ENCODE measurements around the gene SLC9A3. TPM values are rescaled to one million over a fixed set of nuclear protein-coding genes. Genes with fewer than 3 reads are reported as not detected.

Gene SLC9A3
- total and polyA plus RNA-seq, 2 of the 13 experiments (the other 11 are each of a cell fraction or from before 2014, with no cell fraction given), result 1.5 to 1.8 TPM

- Histone ChIP-seq H2AFZ (ENCODE audit: low read length) (no peak overlapping the region), H4K20me1 (ENCODE audit: insufficient read depth, low read length) (no peaks in the 10 kb centered on the region), H3K27ac (ENCODE audit: extremely low read length, insufficient read depth, low read length) (no peak overlapping the region), H3K79me2 (ENCODE audit: insufficient read depth, low read length) (no peaks in the 10 kb centered on the region), H3K27me3 (ENCODE audit: control insufficient read depth in 1 of 2, insufficient read depth in 2 of 2, low read length in 2 of 2) (peaks cover 0 to 8% of the 10 kb centered on the region in 2 experiments; a peak in 2 of 5 replicates), H3K4me2 (ENCODE audit: low read depth, low read length) (no peak overlapping the region), H3K4me3 (replicated peaks in 1 of 3; ENCODE audit: insufficient read depth in 1 of 3, low read depth in 2 of 3, low read length in 3 of 3) (no peak overlapping the region), H3K4me1 (ENCODE audit: insufficient read depth, low read length) (peaks cover 7% of the 10 kb centered on the region), H3K9me3 (ENCODE audit: low read length) (no peaks in the 10 kb centered on the region), H3K9ac (ENCODE audit: insufficient read depth, low read depth, low read length) (no peak overlapping the region), H3K36me3 (replicated peaks in 1 of 2; ENCODE audit: control insufficient read depth in 1 of 2, insufficient read depth in 2 of 2, low read length in 2 of 2) (no peaks in the 10 kb centered on the region)
- in situ Hi-C loops (cut with HindIII; ENCODE audit: extremely low pct_ligation_motif_present, low pct_unique_long_range_greater_than_20kb), result loop anchor here (5.0 kb wide), 1 partner anchor 120 kb away; no protein-coding TSS in a partner anchor
- DNase-seq (ENCODE audit: low spot score), result no peak
- no TSS peak for BruUV-seq (replicated peaks)
- WGBS (ENCODE audit: low lambda C conversion rate), result 14% methylated on average over 1 of the region's 18 CpGs
- CTCF ChIA-PET (ENCODE audit: low intra/inter-chr PET ratio, low total read pairs), result interaction anchor here (1.4 kb wide), 1 partner anchor 120 kb away, joined by 3 read pairs; no protein-coding TSS in a partner anchor
- POLR2A ChIA-PET, result no interaction called here
- no peak for FAIRE-seq
- TF ChIP-seq, protein P1, sequence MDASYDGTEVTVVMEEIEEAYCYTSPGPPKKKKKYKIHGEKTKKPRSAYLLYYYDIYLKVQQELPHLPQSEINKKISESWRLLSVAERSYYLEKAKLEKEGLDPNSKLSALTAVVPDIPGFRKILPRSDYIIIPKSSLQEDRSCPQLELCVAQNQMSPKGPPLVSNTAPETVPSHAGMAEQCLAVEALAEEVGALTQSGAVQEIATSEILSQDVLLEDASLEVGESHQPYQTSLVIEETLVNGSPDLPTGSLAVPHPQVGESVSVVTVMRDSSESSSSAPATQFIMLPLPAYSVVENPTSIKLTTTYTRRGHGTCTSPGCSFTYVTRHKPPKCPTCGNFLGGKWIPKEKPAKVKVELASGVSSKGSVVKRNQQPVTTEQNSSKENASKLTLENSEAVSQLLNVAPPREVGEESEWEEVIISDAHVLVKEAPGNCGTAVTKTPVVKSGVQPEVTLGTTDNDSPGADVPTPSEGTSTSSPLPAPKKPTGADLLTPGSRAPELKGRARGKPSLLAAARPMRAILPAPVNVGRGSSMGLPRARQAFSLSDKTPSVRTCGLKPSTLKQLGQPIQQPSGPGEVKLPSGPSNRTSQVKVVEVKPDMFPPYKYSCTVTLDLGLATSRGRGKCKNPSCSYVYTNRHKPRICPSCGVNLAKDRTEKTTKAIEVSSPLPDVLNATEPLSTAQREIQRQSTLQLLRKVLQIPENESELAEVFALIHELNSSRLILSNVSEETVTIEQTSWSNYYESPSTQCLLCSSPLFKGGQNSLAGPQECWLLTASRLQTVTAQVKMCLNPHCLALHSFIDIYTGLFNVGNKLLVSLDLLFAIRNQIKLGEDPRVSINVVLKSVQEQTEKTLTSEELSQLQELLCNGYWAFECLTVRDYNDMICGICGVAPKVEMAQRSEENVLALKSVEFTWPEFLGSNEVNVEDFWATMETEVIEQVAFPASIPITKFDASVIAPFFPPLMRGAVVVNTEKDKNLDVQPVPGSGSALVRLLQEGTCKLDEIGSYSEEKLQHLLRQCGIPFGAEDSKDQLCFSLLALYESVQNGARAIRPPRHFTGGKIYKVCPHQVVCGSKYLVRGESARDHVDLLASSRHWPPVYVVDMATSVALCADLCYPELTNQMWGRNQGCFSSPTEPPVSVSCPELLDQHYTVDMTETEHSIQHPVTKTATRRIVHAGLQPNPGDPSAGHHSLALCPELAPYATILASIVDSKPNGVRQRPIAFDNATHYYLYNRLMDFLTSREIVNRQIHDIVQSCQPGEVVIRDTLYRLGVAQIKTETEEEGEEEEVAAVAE (CRISPR knock-in tag; IDR thresholded peaks at IDR 0.05; ENCODE audit: borderline replicate concordance), result no peak
- no peak for ATAC-seq
- intact Hi-C loops (cut with micrococcal nuclease; ENCODE audit: unreplicated experiment), result no loop called here
These were observed 86.9 kb downstream of the SLC9A3 start for GRCh38 chr5:437281-437771.

GRCh38 chr5:436641-436975 lies 87.6 kb downstream of the SLC9A3 start:
- ChIA-PET CTCF (ENCODE audit: low intra/inter-chr PET ratio, low total read pairs) (interaction anchor here (1.4 kb wide), 1 partner anchor 119 kb away, joined by 3 read pairs; no protein-coding TSS in a partner anchor), POLR2A (no interaction called here)
- 0% methylated on average over 1 of the region's 5 CpGs for WGBS (ENCODE audit: low lambda C conversion rate)
- FAIRE-seq (no peak), ATAC-seq (no peak), DNase-seq (ENCODE audit: low spot score) (no peak)
- no peak overlapping the region for H3K4me2 ChIP-seq (ENCODE audit: low read depth, low read length)
- in situ Hi-C loops (cut with HindIII; ENCODE audit: extremely low pct_ligation_motif_present, low pct_unique_long_range_greater_than_20kb), result loop anchor here (5.0 kb wide), 1 partner anchor 119 kb away; no protein-coding TSS in a partner anchor
- no peaks in the 10 kb centered on the region for H4K20me1 ChIP-seq (ENCODE audit: insufficient read depth, low read length)
- no peak overlapping the region for H3K4me3 ChIP-seq (replicated peaks in 1 of 3; ENCODE audit: insufficient read depth in 1 of 3, low read depth in 2 of 3, low read length in 3 of 3)
- no peaks in the 10 kb centered on the region for H3K79me2 ChIP-seq (ENCODE audit: insufficient read depth, low read length)
- no peaks in the 10 kb centered on the region; the same call in 1 of the 2 replicates for H3K4me1 ChIP-seq (ENCODE audit: insufficient read depth, low read length)
- no peak overlapping the region for H2AFZ ChIP-seq (ENCODE audit: low read length)
- no peak overlapping the region for H3K9ac ChIP-seq (ENCODE audit: insufficient read depth, low read depth, low read length)
- no peak overlapping the region for H3K27ac ChIP-seq (ENCODE audit: extremely low read length, insufficient read depth, low read length)
- no peaks in the 10 kb centered on the region for H3K36me3 ChIP-seq (replicated peaks in 1 of 2; ENCODE audit: control insufficient read depth in 1 of 2, insufficient read depth in 2 of 2, low read length in 2 of 2)
- H3K9me3 ChIP-seq (ENCODE audit: low read length), result no peaks in the 10 kb centered on the region
- intact Hi-C loops (cut with micrococcal nuclease; ENCODE audit: unreplicated experiment), result no loop called here
- H3K27me3 ChIP-seq (ENCODE audit: control insufficient read depth in 1 of 2, insufficient read depth in 2 of 2, low read length in 2 of 2), result peaks cover 0 to 8% of the 10 kb centered on the region in 2 experiments; a peak in 2 of 5 replicates
- BruUV-seq (replicated peaks), result no TSS peak
- TF ChIP-seq KDM4B (CRISPR knock-in tag; IDR thresholded peaks at IDR 0.05) (no peak), HDAC6 (IDR thresholded peaks at IDR 0.05; ENCODE audit: low read depth, low read length) (no peak), ZNF34 (CRISPR knock-in tag; IDR thresholded peaks at IDR 0.05; ENCODE audit: borderline replicate concordance) (no peak), ZSCAN20 (CRISPR knock-in tag; IDR thresholded peaks at IDR 0.05; ENCODE audit: borderline replicate concordance) (no peak), FOXK2 (IDR thresholded peaks at IDR 0.05) (no peak), ZNF17 (CRISPR knock-in tag; IDR thresholded peaks at IDR 0.05) (no peak), THYN1 (CRISPR knock-in tag; IDR thresholded peaks at IDR 0.05; ENCODE audit: borderline replicate concordance, low read depth) (no peak), ZNF558 (CRISPR knock-in tag; IDR thresholded peaks at IDR 0.05; ENCODE audit: borderline replicate concordance) (no peak), ZFAT (CRISPR knock-in tag; conservative IDR thresholded peaks at IDR 0.05) (no peak), HOXA7 (CRISPR knock-in tag; IDR thresholded peaks at IDR 0.05) (no peak)
- TF ChIP-seq, protein P2, sequence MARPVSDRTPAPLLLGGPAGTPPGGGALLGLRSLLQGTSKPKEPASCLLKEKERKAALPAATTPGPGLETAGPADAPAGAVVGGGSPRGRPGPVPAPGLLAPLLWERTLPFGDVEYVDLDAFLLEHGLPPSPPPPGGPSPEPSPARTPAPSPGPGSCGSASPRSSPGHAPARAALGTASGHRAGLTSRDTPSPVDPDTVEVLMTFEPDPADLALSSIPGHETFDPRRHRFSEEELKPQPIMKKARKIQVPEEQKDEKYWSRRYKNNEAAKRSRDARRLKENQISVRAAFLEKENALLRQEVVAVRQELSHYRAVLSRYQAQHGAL (CRISPR knock-in tag; IDR thresholded peaks at IDR 0.05; ENCODE audit: not compliant biosample characterization), result no peak
- TF ChIP-seq, protein P3, sequence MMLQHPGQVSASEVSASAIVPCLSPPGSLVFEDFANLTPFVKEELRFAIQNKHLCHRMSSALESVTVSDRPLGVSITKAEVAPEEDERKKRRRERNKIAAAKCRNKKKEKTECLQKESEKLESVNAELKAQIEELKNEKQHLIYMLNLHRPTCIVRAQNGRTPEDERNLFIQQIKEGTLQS (CRISPR knock-in tag; IDR thresholded peaks at IDR 0.05), result no peak

All from HepG2 (cell line).